Body of pancreas (tissue), 4 donors: Measurements from ENCODE around the gene LRRC49. TPM values are rescaled to one million over a fixed set of nuclear protein-coding genes. Genes with fewer than 3 reads are reported as not detected.
"Not testable (repeated sequence)": the region's sequence is repeated elsewhere in the genome, so short reads cannot be mapped to it uniquely, and the experiment has no call there.

ENCODE experiments used
- ATAC-seq: fragments of 150-250 bp; one replicate; pipeline ENCODE4 v1.9.1; 2016
- DNase-seq, 4 donors: peaks; one replicate each; pipeline ENCODE4 v3.0.0-alpha.2; 2019
- H3K27ac ChIP-seq, 4 donors: fragments of 200-600 bp; sonication (generic); 1 replicate in 3 of 4; 2 replicates in 1 of 4; pipeline versions ENCODE4 v1.5.1 to v1.6.1; 2016 to 2019; ENCODE audit warnings: mild to moderate bottlenecking in 1 of 4, mixed read lengths in 1 of 4, moderate library complexity in 1 of 4
- H3K27me3 ChIP-seq, 2 donors: fragments of 200-600 bp; sonication (generic); one replicate each; pipeline ENCODE4 v1.6.0; 2016; ENCODE audit warnings: mild to moderate bottlenecking in 1 of 2
- H3K36me3 ChIP-seq, 2 donors: fragments of 200-600 bp; sonication (generic); replicated peaks in 1 of 2; 2 replicates each; pipeline ENCODE4 v1.5.1; 2016; ENCODE audit warnings: low read depth in 2 of 2; ENCODE audit not compliant: insufficient read depth in 1 of 2
- H3K4me1 ChIP-seq: fragments of 200-600 bp; sonication (generic); one replicate; pipeline ENCODE4 v1.6.0; 2016
- H3K4me3 ChIP-seq, 2 donors: fragments of 200-600 bp; sonication (generic); 1 replicate in 1 of 2; 2 replicates in 1 of 2; pipeline ENCODE4 v1.5.1; 2016 to 2019
- H3K9me3 ChIP-seq, 3 donors: fragments of 200-600 bp; sonication (generic); 1 replicate in 2 of 3; 2 replicates in 1 of 3; pipeline ENCODE4 v1.5.1; 2016
- CTCF ChIP-seq, 7 experiments: fragments of 450-650 bp in 4 of 7; fragments of 200-600 bp in 3 of 7; sonication (generic) in 3 of 7; IDR thresholded peaks; one replicate each; pipeline ENCODE4 v1.5.1; 2016 to 2019; ENCODE audit warnings: antibody characterized with exemption in 7 of 7
- POLR2A ChIP-seq, 3 donors: fragments of 450-650 bp; IDR thresholded peaks; one replicate each; pipeline ENCODE4 v1.6.1; 2016; ENCODE audit warnings: antibody characterized with exemption in 3 of 3, mild to moderate bottlenecking in 2 of 3
- WGBS, 2 donors: methylation state at CpG; one replicate each; pipeline ENCODE4 v1.1.5; 2017; 5-methylcytosine and 5-hydroxymethylcytosine counted together
- intact Hi-C: fragments of 100-400 bp; cut with DNase I; formaldehyde crosslinking; loops from one replicate; pipeline ENCODE4 v1.15.1; 2023
- total RNA-seq, 2 donors: library from RNA; depleted of rRNA; stranded (reverse); fragments of >200 nt; gene quantifications; one replicate each; pipeline ENCODE4 v1.1.0, GENCODE V29; 2016

Gene LRRC49
- total RNA-seq, 2 donors from 2014 or later = 3.0 to 7.3 TPM

GRCh38 chr15:70920981-70921696 is 28.5 kb downstream of the LRRC49 start:
- 25 to 40% methylated on average over 1 of the region's 1 CpG for WGBS, 2 donors
- Histone ChIP-seq H3K9me3 (no peaks in the 10 kb centered on the region), H3K27me3 (no peaks in the 10 kb centered on the region), H3K27ac (no peak overlapping the region), H3K36me3 (no peaks in the 10 kb centered on the region), H3K4me3 (no peak overlapping the region), H3K4me1 (no peaks in the 10 kb centered on the region)
- intact Hi-C loops = no loop called here
- DNase-seq (no peak), ATAC-seq (no peak)
- no peak for TF ChIP-seq CTCF (IDR thresholded peaks at IDR 0.05)
- no peak for TF ChIP-seq POLR2A (IDR thresholded peaks at IDR 0.05)

- DNase-seq (no peak), ATAC-seq (no peak)
- intact Hi-C loops = no loop called here
- TF ChIP-seq POLR2A (IDR thresholded peaks at IDR 0.05) (no peak), CTCF (IDR thresholded peaks at IDR 0.05) (no peak)
- H3K4me1 ChIP-seq = no peaks in the 10 kb centered on the region
- H3K27ac ChIP-seq = no peak overlapping the region
- no peaks in the 10 kb centered on the region for H3K27me3 ChIP-seq
- H3K36me3 ChIP-seq = no peaks in the 10 kb centered on the region
- no peak overlapping the region for H3K4me3 ChIP-seq
- H3K9me3 ChIP-seq = no peaks in the 10 kb centered on the region
- 87 to 93% methylated on average over 2 of the region's 2 CpGs for WGBS, 2 donors
Measured at GRCh38 chr15:70922119-70922518, 29.5 kb downstream of the LRRC49 start.

- Histone ChIP-seq H3K27ac (no peak overlapping the region), H3K4me1 (no peaks in the 10 kb centered on the region), H3K27me3 (no peaks in the 10 kb centered on the region), H3K4me3 (no peak overlapping the region), H3K36me3 (no peaks in the 10 kb centered on the region), H3K9me3 (no peaks in the 10 kb centered on the region)
- ATAC-seq = no peak
- DNase-seq = no peak
- intact Hi-C loops = no loop called here
- 67 to 77% methylated on average over 2 of the region's 2 CpGs for WGBS, 2 donors
- TF ChIP-seq CTCF (IDR thresholded peaks at IDR 0.05) (no peak), POLR2A (IDR thresholded peaks at IDR 0.05) (no peak)
Measured at GRCh38 chr15:70923311-70924080, 30.9 kb downstream of the LRRC49 start.

GRCh38 chr15:70926914-70927313 is 34.3 kb downstream of the LRRC49 start:
- H3K4me1 ChIP-seq, H3K27ac ChIP-seq, intact Hi-C loops, DNase-seq, H3K9me3 ChIP-seq, H3K4me3 ChIP-seq, H3K36me3 ChIP-seq, H3K27me3 ChIP-seq, ATAC-seq: not testable (repeated sequence)
- 70 to 77% methylated on average over 1 of the region's 1 CpG for WGBS, 2 donors

DNA sequence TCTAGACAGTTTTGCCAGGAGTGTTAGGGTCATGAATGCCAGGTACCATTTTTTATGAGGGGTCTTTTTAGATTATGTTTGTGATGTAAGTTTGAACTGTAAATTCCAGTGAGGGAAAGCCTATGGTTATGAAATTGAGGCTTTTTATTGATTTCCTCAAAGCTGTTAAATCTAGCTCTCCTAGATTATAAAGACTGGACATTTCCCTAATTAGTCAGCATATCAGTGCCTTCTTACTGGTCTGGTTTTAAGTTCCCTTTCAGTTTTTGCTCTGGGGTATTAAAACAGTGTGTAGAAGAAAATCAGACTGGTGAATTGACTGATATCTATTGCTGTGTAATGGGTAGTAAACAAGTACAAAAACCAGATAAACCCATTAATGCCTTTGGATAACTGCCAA is 39.2 kb downstream of the LRRC49 start:
- Histone ChIP-seq H3K9me3 (no peaks in the 10 kb centered on the region), H3K36me3 (no peaks in the 10 kb centered on the region), H3K27ac (no peak overlapping the region), H3K4me1 (no peaks in the 10 kb centered on the region), H3K4me3 (no peak overlapping the region), H3K27me3 (no peaks in the 10 kb centered on the region)
- TF ChIP-seq POLR2A (IDR thresholded peaks at IDR 0.05) (no peak), CTCF (IDR thresholded peaks at IDR 0.05) (no peak)
- no peak for ATAC-seq
- no peak for DNase-seq
- intact Hi-C loops = no loop called here
